ENCODE measurements around the gene ADAM33. TPM values are rescaled to one million over a fixed set of nuclear protein-coding genes. Genes with fewer than 3 reads are reported as not detected.

Gene ADAM33
- total and polyA plus RNA-seq, 4 donors, result 0.11 to 1.2 (median 0.60) TPM

DNA sequence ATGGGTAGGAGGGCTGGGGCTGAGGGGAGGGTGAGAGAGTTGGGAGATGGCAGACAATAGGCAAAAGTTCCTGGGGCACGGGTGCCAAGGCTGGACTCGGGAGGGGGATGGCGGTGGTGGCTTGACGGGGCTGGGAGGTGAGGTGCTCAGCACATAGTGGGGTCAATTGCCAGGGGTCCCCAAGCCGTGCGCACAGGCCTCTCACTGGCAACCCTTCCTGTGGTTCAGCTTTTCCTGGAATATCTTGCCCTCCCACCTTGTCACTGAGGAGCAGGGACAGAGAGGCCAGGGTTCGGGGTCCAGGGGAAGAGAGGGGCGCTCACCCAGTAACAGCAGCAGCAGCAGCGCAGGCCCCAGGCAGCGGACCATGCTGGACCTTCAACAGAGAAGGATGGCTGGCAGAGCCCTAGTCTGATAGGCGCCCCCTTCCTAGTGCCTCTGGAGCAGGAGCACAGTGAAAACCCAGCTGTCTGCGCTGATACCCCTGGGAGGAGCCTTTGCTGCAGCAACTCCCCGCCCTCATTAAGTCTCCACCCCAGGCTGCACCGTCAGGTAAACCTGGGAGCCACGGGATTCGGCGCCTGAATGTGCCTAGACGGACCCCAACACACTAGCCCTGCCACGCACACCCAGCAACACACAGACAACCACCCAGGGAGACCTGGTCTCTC lies 18.6 kb downstream of the ADAM33 start, which contains the start of gene GFRA4 (continued):
- TF ChIP-seq, protein P1, sequence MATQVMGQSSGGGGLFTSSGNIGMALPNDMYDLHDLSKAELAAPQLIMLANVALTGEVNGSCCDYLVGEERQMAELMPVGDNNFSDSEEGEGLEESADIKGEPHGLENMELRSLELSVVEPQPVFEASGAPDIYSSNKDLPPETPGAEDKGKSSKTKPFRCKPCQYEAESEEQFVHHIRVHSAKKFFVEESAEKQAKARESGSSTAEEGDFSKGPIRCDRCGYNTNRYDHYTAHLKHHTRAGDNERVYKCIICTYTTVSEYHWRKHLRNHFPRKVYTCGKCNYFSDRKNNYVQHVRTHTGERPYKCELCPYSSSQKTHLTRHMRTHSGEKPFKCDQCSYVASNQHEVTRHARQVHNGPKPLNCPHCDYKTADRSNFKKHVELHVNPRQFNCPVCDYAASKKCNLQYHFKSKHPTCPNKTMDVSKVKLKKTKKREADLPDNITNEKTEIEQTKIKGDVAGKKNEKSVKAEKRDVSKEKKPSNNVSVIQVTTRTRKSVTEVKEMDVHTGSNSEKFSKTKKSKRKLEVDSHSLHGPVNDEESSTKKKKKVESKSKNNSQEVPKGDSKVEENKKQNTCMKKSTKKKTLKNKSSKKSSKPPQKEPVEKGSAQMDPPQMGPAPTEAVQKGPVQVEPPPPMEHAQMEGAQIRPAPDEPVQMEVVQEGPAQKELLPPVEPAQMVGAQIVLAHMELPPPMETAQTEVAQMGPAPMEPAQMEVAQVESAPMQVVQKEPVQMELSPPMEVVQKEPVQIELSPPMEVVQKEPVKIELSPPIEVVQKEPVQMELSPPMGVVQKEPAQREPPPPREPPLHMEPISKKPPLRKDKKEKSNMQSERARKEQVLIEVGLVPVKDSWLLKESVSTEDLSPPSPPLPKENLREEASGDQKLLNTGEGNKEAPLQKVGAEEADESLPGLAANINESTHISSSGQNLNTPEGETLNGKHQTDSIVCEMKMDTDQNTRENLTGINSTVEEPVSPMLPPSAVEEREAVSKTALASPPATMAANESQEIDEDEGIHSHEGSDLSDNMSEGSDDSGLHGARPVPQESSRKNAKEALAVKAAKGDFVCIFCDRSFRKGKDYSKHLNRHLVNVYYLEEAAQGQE (IDR thresholded peaks at IDR 0.05), result no peak
- TF ChIP-seq, protein P2, sequence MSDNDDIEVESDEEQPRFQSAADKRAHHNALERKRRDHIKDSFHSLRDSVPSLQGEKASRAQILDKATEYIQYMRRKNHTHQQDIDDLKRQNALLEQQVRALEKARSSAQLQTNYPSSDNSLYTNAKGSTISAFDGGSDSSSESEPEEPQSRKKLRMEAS (IDR thresholded peaks at IDR 0.05), result no peak
- TF ChIP-seq SP1 (IDR thresholded peaks at IDR 0.05) (no peak), EGR1 (IDR thresholded peaks at IDR 0.05; ENCODE audit: low read depth in 2 of 2) (no peak), FOXA1 (IDR thresholded peaks at IDR 0.05) (no peak)

DNA sequence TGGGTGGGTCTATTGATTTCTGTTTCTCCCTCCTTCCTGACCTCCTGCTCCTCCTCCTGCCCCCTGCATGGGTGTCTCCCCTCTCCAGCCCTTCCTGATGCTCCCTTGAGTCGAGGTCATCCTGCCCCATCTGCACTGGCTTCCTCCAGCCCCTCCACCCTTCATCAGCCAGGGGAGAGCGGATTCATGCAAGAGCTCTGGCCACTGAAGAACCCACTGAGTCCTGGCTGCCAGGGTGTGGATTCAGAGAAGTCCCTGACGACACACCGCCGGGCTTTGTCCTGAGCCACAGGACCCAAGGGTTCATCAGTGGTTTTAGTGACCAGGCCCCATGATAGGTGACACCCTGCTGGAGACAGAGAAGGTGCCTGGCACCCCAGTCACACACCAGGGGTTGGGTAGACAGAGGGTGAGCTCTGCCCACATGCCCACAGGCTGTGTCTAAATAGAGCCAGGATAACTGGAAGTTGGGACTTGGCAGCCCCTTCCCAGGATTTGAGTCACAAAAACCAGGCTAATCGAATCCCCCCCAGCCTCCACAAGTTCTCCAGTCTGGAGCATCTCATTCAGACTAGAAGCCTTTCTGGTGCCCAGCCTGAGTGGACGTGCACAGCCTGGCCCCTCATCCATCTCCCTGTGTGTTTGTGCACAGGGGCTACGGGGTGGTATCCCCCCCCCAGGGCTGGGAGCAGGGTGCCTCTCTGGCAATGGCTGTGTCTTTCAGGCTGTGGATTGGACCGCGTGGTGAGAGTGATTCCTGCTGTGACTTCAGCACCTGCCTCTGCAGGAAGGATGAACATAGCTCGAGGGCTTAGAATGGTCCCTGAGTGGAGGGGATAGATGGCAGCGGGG lies 19.8 kb downstream of the ADAM33 start:
- Histone ChIP-seq H3K4me1 (ENCODE audit: control insufficient read depth in 4 of 4, insufficient read depth in 4 of 4, low read length in 3 of 4) (peaks cover 0 to 8% (median 3%) of the 10 kb centered on the region in 4 donors), H3K27ac (ENCODE audit: low read depth in 1 of 2, low read length in 2 of 2) (no peak overlapping the region), H3K4me3 (ENCODE audit: low read depth in 1 of 3, low read length in 3 of 3) (no peak overlapping the region), H3K27me3 (ENCODE audit: control insufficient read depth in 4 of 4, insufficient read depth in 4 of 4, low read length in 3 of 4) (peaks cover 0 to 23% (median 5%) of the 10 kb centered on the region in 4 donors), H3K9me3 (ENCODE audit: control insufficient read depth in 4 of 4, low read length in 3 of 4) (no peaks in the 10 kb centered on the region), H3K36me3 (ENCODE audit: control insufficient read depth in 4 of 4, insufficient read depth in 3 of 4, low read depth in 1 of 4, low read length in 3 of 4) (no peaks in the 10 kb centered on the region), H3K9ac (ENCODE audit: low read depth in 1 of 2, low read length in 2 of 2) (no peak overlapping the region)
- TF ChIP-seq YY1 (IDR thresholded peaks at IDR 0.05) (no peak), SP1 (IDR thresholded peaks at IDR 0.05) (no peak), TAF1 (conservative IDR thresholded peaks at IDR 0.05) (no peak), HNF4G (IDR thresholded peaks at IDR 0.05) (no peak), JUND (IDR thresholded peaks at IDR 0.05) (no peak), HNF4A (conservative IDR thresholded peaks at IDR 0.05) (no peak)
- TF ChIP-seq, protein P2 (IDR thresholded peaks at IDR 0.05), result no peak
- DNase-seq (ENCODE audit: low spot score), result no peak
- WGBS, result 64% methylated on average over 12 of the region's 12 CpGs

DNA sequence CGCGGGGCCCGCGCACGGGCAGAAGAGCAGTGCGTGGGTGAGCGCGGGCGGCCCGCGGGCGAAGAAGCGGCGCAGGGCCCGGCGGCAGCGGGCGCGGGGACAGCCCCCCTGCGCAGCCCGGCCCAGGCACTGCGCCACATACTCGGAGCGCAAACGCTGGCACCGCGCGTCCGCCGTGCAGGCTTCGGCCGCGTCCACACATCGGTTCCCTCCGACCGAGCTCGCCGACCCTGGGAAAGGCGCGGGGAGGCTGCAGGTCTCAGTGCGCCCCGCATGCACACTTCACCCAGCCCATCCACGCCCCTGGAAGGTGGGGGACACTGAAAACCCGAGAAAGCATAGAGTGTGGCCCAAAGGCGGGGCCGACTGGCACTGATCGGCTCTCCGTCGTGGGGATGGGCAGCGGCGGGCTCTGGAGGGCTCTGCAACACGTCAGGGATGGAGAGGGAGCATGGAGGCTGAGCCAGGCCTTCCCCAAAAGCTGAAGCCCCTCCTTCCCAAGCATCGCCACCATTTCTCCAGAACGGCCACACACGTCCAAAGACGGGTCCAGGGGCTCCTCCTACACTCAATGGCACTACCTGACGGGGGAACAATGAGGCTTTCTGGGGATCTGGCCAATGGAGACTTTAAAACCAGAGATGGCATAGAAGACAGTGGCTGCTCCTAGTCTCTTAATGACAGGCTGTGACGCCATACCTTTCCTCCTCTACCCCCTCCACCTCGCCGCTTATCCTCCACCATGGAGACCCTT lies 20.6 kb downstream of the ADAM33 start:
- Histone ChIP-seq H3K4me3 (ENCODE audit: low read depth in 1 of 3, low read length in 3 of 3) (no peak overlapping the region), H3K4me1 (ENCODE audit: control insufficient read depth in 4 of 4, insufficient read depth in 4 of 4, low read length in 3 of 4) (peaks cover 0 to 8% (median 3%) of the 10 kb centered on the region in 4 donors), H3K27ac (ENCODE audit: low read depth in 1 of 2, low read length in 2 of 2) (no peak overlapping the region), H3K9me3 (ENCODE audit: control insufficient read depth in 4 of 4, low read length in 3 of 4) (no peaks in the 10 kb centered on the region), H3K27me3 (ENCODE audit: control insufficient read depth in 4 of 4, insufficient read depth in 4 of 4, low read length in 3 of 4) (peaks cover 0 to 23% (median 5%) of the 10 kb centered on the region in 4 donors), H3K9ac (ENCODE audit: low read depth in 1 of 2, low read length in 2 of 2) (no peak overlapping the region), H3K36me3 (ENCODE audit: control insufficient read depth in 4 of 4, insufficient read depth in 3 of 4, low read depth in 1 of 4, low read length in 3 of 4) (no peaks in the 10 kb centered on the region)
- WGBS, result 10% methylated on average over 60 of the region's 60 CpGs
- no peak for DNase-seq (ENCODE audit: low spot score)
- no peak for TF ChIP-seq TAF1 (conservative IDR thresholded peaks at IDR 0.05)
